ENCODE results near the gene CCNT1. TPM values are rescaled to one million over a fixed set of nuclear protein-coding genes. Genes with fewer than 3 reads are reported as not detected.
"Not testable (repeated sequence)": the region's sequence is repeated elsewhere in the genome, so short reads cannot be mapped to it uniquely, and the experiment has no call there.

Gene CCNT1
- total RNA-seq, 2 donors from 2014 or later, result 12.5 to 16.2 TPM

DNA sequence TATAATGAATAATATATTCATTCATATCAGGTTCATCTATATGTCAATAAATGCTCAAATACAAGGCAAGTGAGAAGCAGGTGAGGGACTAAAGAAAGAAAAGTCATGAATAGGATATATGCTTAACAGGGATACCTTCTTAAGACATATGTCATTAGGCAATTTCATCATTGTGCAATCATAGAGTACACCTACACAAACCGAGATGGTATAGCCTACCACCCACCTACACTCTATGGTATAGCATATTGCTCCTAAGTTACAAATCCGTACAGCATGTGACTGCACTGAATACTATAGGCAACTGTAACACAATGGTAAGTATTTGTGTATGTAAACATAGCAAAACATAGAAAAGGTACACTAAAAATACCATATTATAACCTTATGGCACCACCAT is 73.5 kb downstream of the CCNT1 start:
- DNase-seq (ENCODE audit: low spot score), result no peak
- H3K27ac ChIP-seq, result no peak overlapping the region
- H3K27me3 ChIP-seq, result no peaks in the 10 kb centered on the region
- no peaks in the 10 kb centered on the region for H3K36me3 ChIP-seq
- TF ChIP-seq, protein P1, sequence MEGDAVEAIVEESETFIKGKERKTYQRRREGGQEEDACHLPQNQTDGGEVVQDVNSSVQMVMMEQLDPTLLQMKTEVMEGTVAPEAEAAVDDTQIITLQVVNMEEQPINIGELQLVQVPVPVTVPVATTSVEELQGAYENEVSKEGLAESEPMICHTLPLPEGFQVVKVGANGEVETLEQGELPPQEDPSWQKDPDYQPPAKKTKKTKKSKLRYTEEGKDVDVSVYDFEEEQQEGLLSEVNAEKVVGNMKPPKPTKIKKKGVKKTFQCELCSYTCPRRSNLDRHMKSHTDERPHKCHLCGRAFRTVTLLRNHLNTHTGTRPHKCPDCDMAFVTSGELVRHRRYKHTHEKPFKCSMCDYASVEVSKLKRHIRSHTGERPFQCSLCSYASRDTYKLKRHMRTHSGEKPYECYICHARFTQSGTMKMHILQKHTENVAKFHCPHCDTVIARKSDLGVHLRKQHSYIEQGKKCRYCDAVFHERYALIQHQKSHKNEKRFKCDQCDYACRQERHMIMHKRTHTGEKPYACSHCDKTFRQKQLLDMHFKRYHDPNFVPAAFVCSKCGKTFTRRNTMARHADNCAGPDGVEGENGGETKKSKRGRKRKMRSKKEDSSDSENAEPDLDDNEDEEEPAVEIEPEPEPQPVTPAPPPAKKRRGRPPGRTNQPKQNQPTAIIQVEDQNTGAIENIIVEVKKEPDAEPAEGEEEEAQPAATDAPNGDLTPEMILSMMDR (IDR thresholded peaks at IDR 0.05), result no peak
- no peaks in the 10 kb centered on the region for H3K9me3 ChIP-seq
- no peak overlapping the region for H3K4me3 ChIP-seq
- H3K4me1 ChIP-seq, result no peaks in the 10 kb centered on the region

DNA sequence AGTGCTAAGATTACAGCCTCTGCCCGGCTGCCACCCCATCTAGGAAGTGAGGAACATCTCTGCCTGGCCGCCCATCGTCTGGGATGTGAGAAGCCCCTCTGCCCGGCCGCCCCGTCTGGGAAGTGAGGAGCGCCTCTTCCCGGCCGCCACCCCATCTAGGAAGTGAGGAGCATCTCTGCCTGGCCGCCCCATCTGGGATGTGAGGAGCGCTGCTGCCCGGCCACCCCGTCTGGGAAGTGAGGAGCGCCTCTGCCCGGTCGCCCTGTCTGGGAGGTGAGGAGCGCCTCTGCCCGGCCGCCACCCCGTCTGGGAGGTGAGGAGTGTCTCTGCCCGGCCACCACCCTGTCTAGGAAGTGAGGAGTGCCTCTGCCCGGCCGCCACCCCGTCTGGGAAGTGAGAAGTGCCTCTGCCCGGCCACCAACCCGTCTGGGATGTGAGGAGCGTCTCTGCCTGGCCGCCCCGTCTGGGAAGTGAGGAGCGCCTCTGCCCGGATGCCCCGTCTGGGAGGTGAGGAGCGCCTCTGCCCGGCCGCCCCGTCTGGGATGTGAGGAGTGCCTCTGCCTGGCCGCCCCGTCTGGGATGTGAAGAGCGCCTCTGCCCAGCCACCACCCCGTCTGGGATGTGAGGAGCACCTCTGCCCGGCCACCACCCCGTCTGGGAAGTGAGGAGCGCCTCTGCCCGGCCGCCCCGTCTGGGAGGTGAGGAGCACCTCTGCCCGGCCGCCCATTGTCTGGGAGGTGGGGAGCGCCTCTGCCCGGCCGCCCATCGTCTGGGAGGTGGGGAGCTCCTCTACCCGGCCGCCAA is 74.6 kb downstream of the CCNT1 start:
- not testable (repeated sequence) for H3K4me1 ChIP-seq; DNase-seq (ENCODE audit: low spot score); H3K4me3 ChIP-seq; H3K9me3 ChIP-seq; H3K36me3 ChIP-seq; H3K27ac ChIP-seq; H3K27me3 ChIP-seq

DNA sequence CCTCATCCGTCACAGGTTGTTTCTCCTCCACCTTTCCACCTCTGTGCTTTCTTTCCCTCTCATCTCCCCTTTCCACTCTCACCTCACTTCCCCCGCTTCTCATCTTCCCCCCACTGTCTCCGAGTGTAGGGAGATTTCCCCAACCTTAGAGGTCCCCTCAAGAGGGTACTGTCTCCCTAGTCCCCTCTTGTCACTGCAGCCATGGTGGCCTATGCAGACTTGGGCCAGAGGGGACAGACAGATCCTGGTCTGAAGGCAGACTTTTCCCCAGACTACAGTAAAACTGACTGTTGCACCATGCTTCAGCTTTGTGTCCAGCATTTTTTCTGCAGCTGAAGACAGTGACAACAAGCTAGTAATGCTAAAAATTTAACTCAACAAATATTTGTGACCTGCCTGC is 75.7 kb downstream of the CCNT1 start:
- TF ChIP-seq, protein P1 (IDR thresholded peaks at IDR 0.05), result no peak
- Histone ChIP-seq H3K4me3 (no peak overlapping the region), H3K27ac (no peak overlapping the region), H3K27me3 (no peaks in the 10 kb centered on the region), H3K36me3 (no peaks in the 10 kb centered on the region), H3K4me1 (no peaks in the 10 kb centered on the region), H3K9me3 (no peaks in the 10 kb centered on the region)
- no peak for DNase-seq (ENCODE audit: low spot score)

DNA sequence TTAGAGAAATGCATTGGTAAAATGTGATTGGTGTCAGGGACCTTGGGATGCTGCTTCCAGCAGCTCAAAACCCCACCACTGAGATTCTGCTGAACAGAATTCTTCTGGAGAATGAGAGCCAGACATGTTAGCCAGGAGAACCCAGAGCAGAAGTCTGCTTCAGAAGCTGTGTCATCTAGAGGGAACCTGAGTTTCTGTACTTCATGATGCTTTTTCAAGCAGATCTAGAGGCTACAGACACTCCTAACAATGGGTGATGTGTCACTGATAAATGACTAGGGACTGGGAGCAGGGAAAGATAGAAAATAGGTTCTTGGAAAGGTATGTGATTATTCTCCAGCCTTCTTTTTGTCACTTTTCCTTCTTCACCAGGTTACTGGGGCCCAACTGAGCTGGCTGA is 76.1 kb downstream of the CCNT1 start:
- no peaks in the 10 kb centered on the region for H3K27me3 ChIP-seq
- TF ChIP-seq, protein P1 (IDR thresholded peaks at IDR 0.05), result no peak
- H3K4me3 ChIP-seq, result no peak overlapping the region
- H3K27ac ChIP-seq, result no peak overlapping the region
- H3K4me1 ChIP-seq, result no peaks in the 10 kb centered on the region
- no peak for DNase-seq (ENCODE audit: low spot score)
- no peaks in the 10 kb centered on the region for H3K9me3 ChIP-seq
- no peaks in the 10 kb centered on the region for H3K36me3 ChIP-seq

MicroRNAs encoded within 50 kb of the gene (microRNA counts, 767-probe panel; counts per million panel counts)
- 0 to 31.0 counts per million in 2 donors for microRNA hsa-miR-1291

Small RNA genes lying within 50 kb of the gene (microRNA-seq; reads per million reads assigned to microRNA genes)
- gene MIR1291 (ENCODE audit: borderline number of aligned reads in 2 of 2, borderline replicate concordance in 1 of 2), result 0.71 to 2.8 reads per million in 2 donors

Other genes starting within 250 kb of the CCNT1 start
- gene ANP32D, start 244.1 kb downstream of the CCNT1 start, total RNA-seq, result not detected
- gene C12orf54, start 234.2 kb downstream of the CCNT1 start, total RNA-seq, result not detected
- gene OR8S1, start 191.1 kb downstream of the CCNT1 start, total RNA-seq, result not detected
- not detected for gene LALBA, start 146.7 kb downstream of the CCNT1 start, total RNA-seq
- gene KANSL2, start 34.5 kb downstream of the CCNT1 start, total RNA-seq, result 10 to 100 TPM; 17.4 to 38.4 TPM
- gene ADCY6, start 72.4 kb upstream of the CCNT1 start, total RNA-seq, result 10 to 100 TPM; 76.4 to 81.6 TPM
- gene CACNB3, start 101.8 kb upstream of the CCNT1 start, total RNA-seq, result 1 to 10 TPM; 6.1 to 7.0 TPM
- 10 to 100 TPM; 28.3 to 34.2 TPM for gene DDX23, start 135.5 kb upstream of the CCNT1 start, total RNA-seq
- under 1 TPM in 1 of 2 donors, not detected in 1; 0.70 TPM for gene RND1, start 149.2 kb upstream of the CCNT1 start, total RNA-seq
- 10 to 100 TPM in 1 of 2 donors, 1 to 10 TPM in 1; 9.1 to 10.2 TPM for gene FKBP11, start 208.8 kb upstream of the CCNT1 start, total RNA-seq
- gene ARF3, start 240.8 kb upstream of the CCNT1 start, total RNA-seq, result 10 to 100 TPM; 35.5 to 48.8 TPM

All from right atrium auricular region (tissue), 2 donors.